Measurements from ENCODE around the gene EIF4EBP3. TPM values are rescaled to one million over a fixed set of nuclear protein-coding genes. Genes with fewer than 3 reads are reported as not detected.

Gene EIF4EBP3
- total and polyA plus RNA-seq, 2 donors (not counting 3 experiments of a cell fraction or from before 2014, with no cell fraction given), result 3.7 to 7.6 TPM

DNA sequence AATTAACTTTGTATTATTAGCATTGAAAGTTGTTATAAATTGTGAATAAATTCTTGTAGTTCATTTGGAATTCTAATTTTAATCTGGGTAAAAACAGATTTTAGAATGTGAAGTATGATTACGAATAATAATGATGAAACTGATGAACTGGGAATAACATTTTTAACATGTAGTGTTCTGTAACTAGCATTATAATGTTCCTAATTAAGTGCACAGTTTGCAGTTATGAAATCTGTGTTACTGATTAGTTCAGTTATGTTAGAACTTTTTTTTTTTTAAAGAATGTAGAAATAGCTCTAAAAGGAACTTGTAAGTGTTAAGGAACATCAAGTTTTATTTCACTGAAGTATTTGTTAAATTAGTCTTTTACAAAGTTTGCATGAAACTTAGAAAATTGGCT lies 48.9 kb upstream of the EIF4EBP3 start:
- no peak overlapping the region for H3K9ac ChIP-seq (replicated peaks; ENCODE audit: extremely low read depth, insufficient read depth, low read length)
- no peaks in the 10 kb centered on the region for H3K9me3 ChIP-seq (replicated peaks; ENCODE audit: control insufficient read depth, insufficient read depth, low read length)
- no peak overlapping the region for H3K4me2 ChIP-seq (ENCODE audit: insufficient read depth, low read length)
- no peaks in the 10 kb centered on the region for H3K9me1 ChIP-seq (replicated peaks; ENCODE audit: control insufficient read depth, extremely low read depth, insufficient read depth, low read length)
- no peaks in the 10 kb centered on the region for H4K20me1 ChIP-seq (replicated peaks; ENCODE audit: control insufficient read depth, extremely low read depth, insufficient read depth, low read length)
- DNase-seq (ENCODE audit: low read depth, low spot score) (no peak), FAIRE-seq (peak; percentile 12)
- ChIA-PET CTCF (no interaction called here), POLR2A (no interaction called here)
- H3K4me3 ChIP-seq (replicated peaks in 1 of 3; ENCODE audit: insufficient read depth in 1 of 3, low read depth in 1 of 3, low read length in 3 of 3), result no peak overlapping the region
- no TSS peak for BruUV-seq (replicated peaks)
- intact Hi-C loops (cut with micrococcal nuclease) (no loop called here), dilution Hi-C loops (cut with MboI; ENCODE audit: extremely low pct_ligation_motif_present, low sequenced_read_pairs) (no loop called here)
- H3K79me2 ChIP-seq (ENCODE audit: control insufficient read depth, insufficient read depth, low read length), result no peaks in the 10 kb centered on the region
- TF ChIP-seq MYC (IDR thresholded peaks at IDR 0.05; ENCODE audit: low read depth, low read length) (no peak), CTCF (IDR thresholded peaks at IDR 0.05; ENCODE audit: extremely low read depth in 1 of 2, insufficient read depth in 1 of 2, low read depth in 1 of 2, low read length in 2 of 2) (no peak), JUN (IDR thresholded peaks at IDR 0.05; ENCODE audit: borderline replicate concordance, insufficient read depth, insufficient read length, low read depth) (no peak), POLR2A (IDR thresholded peaks at IDR 0.05; ENCODE audit: low read depth, low read length) (no peak), EZH2 (IDR thresholded peaks at IDR 0.05; ENCODE audit: borderline replicate concordance, low read depth, low read length, severe bottlenecking) (no peak), GATA2 (IDR thresholded peaks at IDR 0.05; ENCODE audit: insufficient read depth, insufficient read length, low read depth, low read length) (no peak), MAX (IDR thresholded peaks at IDR 0.05; ENCODE audit: insufficient read depth, insufficient read length) (no peak), FOS (IDR thresholded peaks at IDR 0.05; ENCODE audit: borderline replicate concordance, insufficient read depth, low read length) (no peak), POLR2AphosphoS5 (IDR thresholded peaks at IDR 0.05; ENCODE audit: insufficient read depth, low read depth, low read length) (no peak)
- H3K4me1 ChIP-seq (ENCODE audit: control insufficient read depth, extremely low read depth, insufficient read depth, low read length), result no peaks in the 10 kb centered on the region
- H3K36me3 ChIP-seq (ENCODE audit: control insufficient read depth in 2 of 2, extremely low read depth in 1 of 2, insufficient read depth in 2 of 2, low read length in 2 of 2), result peaks cover 4 to 13% of the 10 kb centered on the region in 2 experiments
- no peak overlapping the region for H3K27ac ChIP-seq (ENCODE audit: insufficient read depth, low read depth, low read length)
- no peaks in the 10 kb centered on the region for H3K27me3 ChIP-seq (ENCODE audit: control insufficient read depth in 2 of 2, insufficient read depth in 2 of 2, low read length in 2 of 2)
- no peak overlapping the region for H2AFZ ChIP-seq (ENCODE audit: low read depth, low read length)

All from endothelial cell of umbilical vein (primary cell).